ENCODE measurements around the gene DNAJB11. TPM values are rescaled to one million over a fixed set of nuclear protein-coding genes. Genes with fewer than 3 reads are reported as not detected.

DNAJB11 gene
- total RNA-seq, 1 donor from 2014 or later, result 63.6 TPM

DNA sequence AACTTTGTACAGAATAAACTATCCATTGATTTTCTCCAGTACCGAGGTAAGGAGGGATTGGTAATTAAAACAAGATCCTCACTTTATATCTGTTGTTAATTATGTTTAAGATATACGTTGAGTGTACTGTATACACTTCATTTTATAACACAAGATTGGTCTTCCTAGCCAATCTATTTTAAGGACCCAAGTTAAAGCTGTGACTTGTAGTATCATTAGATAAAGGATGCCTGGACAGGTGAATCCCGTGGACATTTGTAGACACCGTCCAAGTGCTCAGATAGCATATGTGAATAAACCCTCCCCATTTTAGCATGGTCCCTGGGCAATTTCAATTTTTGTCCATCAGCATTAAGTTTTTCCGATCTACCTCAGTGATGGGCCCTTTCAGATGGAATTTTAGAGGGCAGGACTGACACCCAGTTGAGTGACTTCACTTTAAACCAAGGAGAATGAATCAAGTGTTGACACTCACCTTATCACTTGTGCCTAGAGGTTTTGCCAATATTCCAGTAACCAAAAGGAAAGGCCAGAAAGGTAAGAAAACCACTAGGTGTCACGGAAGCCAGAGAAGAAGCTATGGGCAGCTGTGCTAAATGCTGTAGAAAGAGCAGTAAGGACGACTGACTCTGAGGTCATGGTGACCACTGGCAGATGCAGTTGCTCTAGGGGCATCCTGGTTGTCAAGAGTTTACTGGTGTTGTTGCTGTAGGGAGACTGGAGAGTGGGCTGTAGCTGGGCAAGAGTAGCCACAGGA is 51.6 kb downstream of the DNAJB11 start:
- H3K36me3 Mint-ChIP-seq (ENCODE audit: low read depth), result no peaks in the 10 kb centered on the region

DNA sequence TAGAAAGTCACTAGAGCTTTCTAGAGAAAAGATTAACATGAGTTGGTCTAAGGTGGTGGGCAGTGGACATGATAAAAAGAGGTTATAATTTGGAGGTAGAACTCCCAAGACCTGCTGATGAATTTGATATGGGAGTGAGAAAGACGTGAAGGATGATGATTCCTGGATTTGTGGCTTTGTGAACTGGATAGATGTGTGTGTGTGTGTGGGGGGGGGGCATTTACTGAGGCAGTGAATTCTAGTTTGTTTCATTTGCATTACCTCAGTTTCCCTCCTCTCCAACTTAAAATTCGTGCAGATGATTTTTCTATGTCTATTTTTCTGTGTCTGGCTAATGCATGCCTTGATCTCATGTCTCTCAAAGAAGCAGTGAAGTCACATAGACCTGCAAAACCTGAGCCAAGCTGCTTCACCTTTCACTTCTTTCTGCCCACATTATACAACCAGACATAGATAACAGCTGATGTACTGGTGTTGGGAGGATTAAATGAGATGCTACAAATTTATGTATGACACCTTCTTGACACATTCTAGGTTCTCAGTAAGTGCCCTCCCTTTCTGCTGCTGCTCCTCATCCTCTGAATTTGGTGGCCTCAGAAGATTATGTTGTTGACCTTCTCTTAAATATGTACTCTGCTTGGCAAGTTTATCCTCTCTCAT is 52.3 kb downstream of the DNAJB11 start:
- H3K4me1 Mint-ChIP-seq (ENCODE audit: low read depth), result peaks cover under 1% of the 10 kb centered on the region
- peaks cover 15% of the 10 kb centered on the region for H3K27me3 Mint-ChIP-seq (ENCODE audit: low read depth)
- no peak overlapping the region for H3K4me3 Mint-ChIP-seq (ENCODE audit: unreplicated experiment)
- TF ChIP-seq, protein P1, sequence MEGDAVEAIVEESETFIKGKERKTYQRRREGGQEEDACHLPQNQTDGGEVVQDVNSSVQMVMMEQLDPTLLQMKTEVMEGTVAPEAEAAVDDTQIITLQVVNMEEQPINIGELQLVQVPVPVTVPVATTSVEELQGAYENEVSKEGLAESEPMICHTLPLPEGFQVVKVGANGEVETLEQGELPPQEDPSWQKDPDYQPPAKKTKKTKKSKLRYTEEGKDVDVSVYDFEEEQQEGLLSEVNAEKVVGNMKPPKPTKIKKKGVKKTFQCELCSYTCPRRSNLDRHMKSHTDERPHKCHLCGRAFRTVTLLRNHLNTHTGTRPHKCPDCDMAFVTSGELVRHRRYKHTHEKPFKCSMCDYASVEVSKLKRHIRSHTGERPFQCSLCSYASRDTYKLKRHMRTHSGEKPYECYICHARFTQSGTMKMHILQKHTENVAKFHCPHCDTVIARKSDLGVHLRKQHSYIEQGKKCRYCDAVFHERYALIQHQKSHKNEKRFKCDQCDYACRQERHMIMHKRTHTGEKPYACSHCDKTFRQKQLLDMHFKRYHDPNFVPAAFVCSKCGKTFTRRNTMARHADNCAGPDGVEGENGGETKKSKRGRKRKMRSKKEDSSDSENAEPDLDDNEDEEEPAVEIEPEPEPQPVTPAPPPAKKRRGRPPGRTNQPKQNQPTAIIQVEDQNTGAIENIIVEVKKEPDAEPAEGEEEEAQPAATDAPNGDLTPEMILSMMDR (IDR thresholded peaks at IDR 0.05), result no peak
- H3K27ac Mint-ChIP-seq (ENCODE audit: unreplicated experiment), result no peak overlapping the region
- no peaks in the 10 kb centered on the region for H3K36me3 Mint-ChIP-seq (ENCODE audit: low read depth)
- DNase-seq (ENCODE audit: low spot score), result no peak
- H3K9me3 Mint-ChIP-seq (ENCODE audit: low read depth), result no peaks in the 10 kb centered on the region

More for the DNA sequence above, 51.6 kb downstream of the DNAJB11 start:
- DNase-seq (ENCODE audit: low spot score), result no peak
- Mint-ChIP-seq H3K27ac (ENCODE audit: unreplicated experiment) (no peak overlapping the region), H3K4me3 (ENCODE audit: unreplicated experiment) (no peak overlapping the region), H3K9me3 (ENCODE audit: low read depth) (no peaks in the 10 kb centered on the region), H3K4me1 (ENCODE audit: low read depth) (peaks cover 8% of the 10 kb centered on the region), H3K27me3 (ENCODE audit: low read depth) (peaks cover 16% of the 10 kb centered on the region)
- TF ChIP-seq, protein P1 (IDR thresholded peaks at IDR 0.05), result no peak

DNA sequence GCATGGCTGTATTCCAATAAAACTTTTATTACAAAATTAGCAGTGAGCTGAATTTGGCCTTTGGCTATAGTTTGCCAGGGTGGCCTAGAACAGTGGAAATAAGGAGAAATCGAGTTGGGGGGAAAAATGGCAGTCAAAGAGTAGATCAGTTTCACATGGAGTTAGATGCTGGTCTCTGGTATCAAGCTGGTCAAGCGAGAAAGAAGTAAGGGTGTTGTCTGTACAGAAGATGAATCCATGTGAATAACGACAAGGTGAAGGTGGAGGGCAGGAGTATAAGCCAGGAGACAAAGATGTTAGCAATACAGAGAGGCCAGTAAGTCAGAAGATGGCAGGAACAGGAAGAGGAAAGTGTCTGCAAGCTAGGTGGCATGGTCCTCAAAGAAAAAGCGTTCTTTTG is 54.1 kb downstream of the DNAJB11 start:
- TF ChIP-seq, protein P1 (IDR thresholded peaks at IDR 0.05), result no peak
- no peak for DNase-seq (ENCODE audit: low spot score)
- Mint-ChIP-seq H3K27me3 (ENCODE audit: low read depth) (peaks cover 25% of the 10 kb centered on the region), H3K4me3 (ENCODE audit: unreplicated experiment) (no peak overlapping the region), H3K9me3 (ENCODE audit: low read depth) (no peaks in the 10 kb centered on the region), H3K27ac (ENCODE audit: unreplicated experiment) (no peak overlapping the region), H3K4me1 (ENCODE audit: low read depth) (no peaks in the 10 kb centered on the region), H3K36me3 (ENCODE audit: low read depth) (no peaks in the 10 kb centered on the region)

DNA sequence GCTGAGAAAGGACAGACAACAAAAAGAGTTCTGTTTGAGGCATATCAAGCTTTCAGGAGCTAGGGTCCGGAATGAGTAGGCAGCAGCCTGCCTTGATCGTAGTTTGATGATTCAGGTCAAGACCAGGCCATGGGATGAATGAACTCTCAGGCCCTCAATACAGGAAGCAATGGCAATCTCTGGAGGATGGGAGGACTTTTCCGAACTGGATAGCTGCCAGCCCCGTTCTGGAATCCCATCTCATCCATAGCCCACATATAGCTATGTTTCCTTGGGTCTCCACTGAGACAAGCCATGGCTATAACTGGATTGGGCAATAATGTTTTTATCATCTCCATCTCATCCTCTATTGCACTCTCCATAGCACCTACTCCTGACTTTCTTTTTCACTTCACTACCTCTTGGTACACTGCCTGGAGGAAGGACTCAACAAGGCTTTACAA is 55.1 kb downstream of the DNAJB11 start:
- H3K4me1 Mint-ChIP-seq (ENCODE audit: low read depth), result no peaks in the 10 kb centered on the region
- no peak overlapping the region for H3K4me3 Mint-ChIP-seq (ENCODE audit: unreplicated experiment)
- no peak for DNase-seq (ENCODE audit: low spot score)
- peaks cover 29% of the 10 kb centered on the region for H3K27me3 Mint-ChIP-seq (ENCODE audit: low read depth)
- H3K9me3 Mint-ChIP-seq (ENCODE audit: low read depth), result no peaks in the 10 kb centered on the region
- H3K27ac Mint-ChIP-seq (ENCODE audit: unreplicated experiment), result no peak overlapping the region
- H3K36me3 Mint-ChIP-seq (ENCODE audit: low read depth), result no peaks in the 10 kb centered on the region
- TF ChIP-seq, protein P1 (IDR thresholded peaks at IDR 0.05), result no peak

DNA sequence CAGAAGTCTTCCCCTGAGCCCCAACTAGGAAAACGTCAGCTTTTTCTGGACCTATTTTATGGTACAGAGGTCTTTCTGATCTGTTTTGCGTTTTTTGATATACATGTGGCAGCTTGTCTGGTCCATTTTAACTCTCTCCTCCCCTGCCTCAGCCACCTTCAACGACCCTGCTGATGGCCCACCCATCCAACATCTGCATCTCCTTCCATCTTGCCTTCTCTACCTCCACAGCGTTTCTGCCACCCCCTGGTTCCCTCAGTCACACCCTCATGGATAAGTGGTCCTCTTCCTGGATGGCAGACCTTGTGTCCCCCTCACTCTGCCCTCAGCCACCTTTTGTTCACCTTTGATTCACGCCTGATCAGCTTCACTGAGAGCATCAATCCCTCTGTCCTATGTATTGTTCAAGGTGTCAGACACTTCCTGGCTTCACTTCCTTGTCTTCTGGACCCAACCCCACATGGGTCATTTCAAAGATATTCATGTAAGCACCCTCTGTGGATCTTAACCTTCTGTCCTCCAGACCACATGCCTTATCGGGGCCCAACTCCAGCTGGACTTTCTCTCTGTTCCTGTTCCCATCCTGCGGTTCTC is 55.8 kb downstream of the DNAJB11 start:
- DNase-seq (ENCODE audit: low spot score), result no peak
- Mint-ChIP-seq H3K27me3 (ENCODE audit: low read depth) (peaks cover 33% of the 10 kb centered on the region), H3K4me1 (ENCODE audit: low read depth) (no peaks in the 10 kb centered on the region), H3K36me3 (ENCODE audit: low read depth) (no peaks in the 10 kb centered on the region), H3K27ac (ENCODE audit: unreplicated experiment) (no peak overlapping the region), H3K4me3 (ENCODE audit: unreplicated experiment) (no peak overlapping the region), H3K9me3 (ENCODE audit: low read depth) (no peaks in the 10 kb centered on the region)
- TF ChIP-seq, protein P1 (IDR thresholded peaks at IDR 0.05), result no peak

Data from chondrocyte (in vitro differentiated cells).